Measurements from ENCODE around the gene SPATA3. TPM values are rescaled to one million over a fixed set of nuclear protein-coding genes. Genes with fewer than 3 reads are reported as not detected.

The SPATA3 gene
- total and polyA plus RNA-seq, 2 experiments from 2014 or later, result not detected

- TF ChIP-seq ZNF462 (CRISPR knock-in tag; IDR thresholded peaks at IDR 0.05) (no peak), STAT1 (IDR thresholded peaks at IDR 0.05; ENCODE audit: unreplicated experiment) (no peak), CREB1 (CRISPR knock-in tag; IDR thresholded peaks at IDR 0.05; ENCODE audit: low read depth) (no peak), EZH2phosphoT487 (IDR thresholded peaks at IDR 0.05; ENCODE audit: unreplicated experiment) (no peak), JUNB (IDR thresholded peaks at IDR 0.05; ENCODE audit: unreplicated experiment) (no peak), ZNF114 (CRISPR knock-in tag; IDR thresholded peaks at IDR 0.05) (no peak), NANOG (IDR thresholded peaks at IDR 0.05; ENCODE audit: borderline replicate concordance) (no peak), REST (IDR thresholded peaks at IDR 0.05; ENCODE audit: unreplicated experiment) (no peak), EZH2 (IDR thresholded peaks at IDR 0.05; ENCODE audit: low read depth, unreplicated experiment) (no peak)
Observed at GRCh38 chr2:231029563-231029962, 33.6 kb downstream of the SPATA3 start (continued).
